MCF 10A (cell line): ENCODE data around the gene SH3RF1. TPM values are rescaled to one million over a fixed set of nuclear protein-coding genes. Genes with fewer than 3 reads are reported as not detected.

Experiments used
- BruUV-seq: library from RNA; stranded (reverse); fragments of 400-500 nt; replicated peaks from 2 replicates; lab custom pipeline; 2021; lab: Mats Ljungman, UMichigan
- CTCF ChIA-PET: fragments of 300-600 bp; sonication (Branson Sonifier 250); formaldehyde crosslinking; extraction: SDS; loops from one replicate; lab custom pipeline; 2021; ENCODE audit warnings: antibody characterized with exemption, inconsistent platforms; lab: Yijun Ruan, JAX
- POLR2A ChIA-PET: fragments of 300-600, 350-650 bp; sonication (Branson Sonifier 250); formaldehyde crosslinking; extraction: SDS; loops from one replicate; lab custom pipeline; 2020; ENCODE audit warnings: antibody characterized with exemption, inconsistent platforms; lab: Yijun Ruan, JAX
- DNase-seq: peaks from one replicate; pipeline ENCODE4 v3.0.0-alpha.2; 2018; ENCODE audit not compliant: unreplicated experiment
- H3K27ac Mint-ChIP-seq: one replicate; pipeline ENCODE4 v1.8.0; 2022; ENCODE audit warnings: mild to moderate bottlenecking, low read depth, mixed read lengths; ENCODE audit not compliant: unreplicated experiment
- H3K27me3 Mint-ChIP-seq: one replicate; pipeline ENCODE4 v1.8.0; 2022; ENCODE audit warnings: mixed read lengths; ENCODE audit not compliant: insufficient read depth, unreplicated experiment
- H3K36me3 Mint-ChIP-seq: one replicate; pipeline ENCODE4 v1.8.0; 2022; ENCODE audit warnings: mild to moderate bottlenecking, moderate library complexity, mixed read lengths; ENCODE audit not compliant: insufficient read depth, unreplicated experiment
- H3K4me1 Mint-ChIP-seq: one replicate; pipeline ENCODE4 v1.8.0; 2022; ENCODE audit warnings: mixed read lengths; ENCODE audit not compliant: insufficient read depth, unreplicated experiment
- H3K4me3 Mint-ChIP-seq: one replicate; pipeline ENCODE4 v1.8.0; 2022; ENCODE audit warnings: mild to moderate bottlenecking, moderate library complexity, mixed read lengths; ENCODE audit not compliant: unreplicated experiment
- H3K9me3 Mint-ChIP-seq: one replicate; pipeline ENCODE4 v1.8.0; 2022; ENCODE audit warnings: mixed read lengths; ENCODE audit not compliant: unreplicated experiment
- CTCF ChIP-seq: fragments of 200-600 bp; IDR thresholded peaks from one replicate; pipeline ENCODE4 v1.8.0; 2022; ENCODE audit warnings: antibody characterized with exemption, mild to moderate bottlenecking; ENCODE audit not compliant: unreplicated experiment
- intact Hi-C: fragments of 100-400 bp; cut with micrococcal nuclease; formaldehyde crosslinking; loops from 2 replicates; pipeline ENCODE4 v1.14.1; 2022
- total RNA-seq: library from RNA; stranded (reverse); gene quantifications from 2 replicates; pipeline ENCODE4 v1.2.3, GENCODE V29; 2022

SH3RF1 gene
- total RNA-seq, 1 experiment from 2014 or later, result 17.4 TPM

GRCh38 chr4:169266661-169267060, 4.1 kb downstream of the SH3RF1 start:
- H3K4me3 Mint-ChIP-seq, result no peak overlapping the region
- H3K4me1 Mint-ChIP-seq, result peaks cover 28% of the 10 kb centered on the region
- H3K36me3 Mint-ChIP-seq, result peaks cover 6% of the 10 kb centered on the region
- H3K27me3 Mint-ChIP-seq, result no peaks in the 10 kb centered on the region
- POLR2A ChIA-PET, result interaction anchor here (0.5 to 5.1 kb wide), 6 partner anchors 11 to 1128 kb away, joined by 3 to 37 read pairs (median 4); no protein-coding TSS in a partner anchor
- DNase-seq, result no peak
- no peak for TF ChIP-seq CTCF
- CTCF ChIA-PET, result interaction anchor here (1.2 to 1.3 kb wide), 2 partner anchors 10 to 219 kb away, joined by 3 to 5 read pairs; no protein-coding TSS in a partner anchor
- peak overlapping the region; percentile 42 for H3K27ac Mint-ChIP-seq
- peaks cover 7% of the 10 kb centered on the region for H3K9me3 Mint-ChIP-seq
- intact Hi-C loops, result no loop called here
- no TSS peak for BruUV-seq

GRCh38 chr4:169266081-169266480, 4.7 kb downstream of the SH3RF1 start:
- TF ChIP-seq CTCF, result no peak
- ChIA-PET POLR2A (interaction anchor here (1.2 to 1.6 kb wide), 3 partner anchors 10 to 28 kb away, joined by 3 to 6 read pairs (median 3); no protein-coding TSS in a partner anchor), CTCF (interaction anchor here (0.6 to 1.2 kb wide), 4 partner anchors 9 to 577 kb away, joined by 4 to 5 read pairs (median 4); no protein-coding TSS in a partner anchor)
- no peak for DNase-seq
- H3K27me3 Mint-ChIP-seq, result no peaks in the 10 kb centered on the region
- peaks cover 6% of the 10 kb centered on the region for H3K36me3 Mint-ChIP-seq
- peaks cover 7% of the 10 kb centered on the region for H3K9me3 Mint-ChIP-seq
- BruUV-seq, result no TSS peak
- no peak overlapping the region for H3K4me3 Mint-ChIP-seq
- intact Hi-C loops, result no loop called here
- H3K27ac Mint-ChIP-seq, result no peak overlapping the region
- H3K4me1 Mint-ChIP-seq, result peaks cover 28% of the 10 kb centered on the region

GRCh38 chr4:169263791-169264392, 6.9 kb downstream of the SH3RF1 start:
- no peak overlapping the region for H3K4me3 Mint-ChIP-seq
- peaks cover 6% of the 10 kb centered on the region for H3K36me3 Mint-ChIP-seq
- no peaks in the 10 kb centered on the region for H3K27me3 Mint-ChIP-seq
- ChIA-PET CTCF (interaction anchor here (1.3 kb wide), 1 partner anchor 30 kb away, joined by 3 read pairs; no protein-coding TSS in a partner anchor), POLR2A (no interaction called here)
- DNase-seq, result no peak
- no TSS peak for BruUV-seq
- H3K9me3 Mint-ChIP-seq, result peaks cover 7% of the 10 kb centered on the region
- intact Hi-C loops, result no loop called here
- TF ChIP-seq CTCF, result no peak
- H3K4me1 Mint-ChIP-seq, result peaks cover 24% of the 10 kb centered on the region
- H3K27ac Mint-ChIP-seq, result no peak overlapping the region

GRCh38 chr4:169260217-169260866, 10.4 kb downstream of the SH3RF1 start:
- no peak for TF ChIP-seq CTCF
- peaks cover 7% of the 10 kb centered on the region for H3K9me3 Mint-ChIP-seq
- DNase-seq, result no peak
- ChIA-PET POLR2A (interaction anchor here (0.9 kb wide), 1 partner anchor 9 kb away, joined by 5 read pairs; no protein-coding TSS in a partner anchor), CTCF (no interaction called here)
- BruUV-seq, result no TSS peak
- H3K4me1 Mint-ChIP-seq, result peaks cover 12% of the 10 kb centered on the region
- H3K27me3 Mint-ChIP-seq, result no peaks in the 10 kb centered on the region
- H3K4me3 Mint-ChIP-seq, result no peak overlapping the region
- intact Hi-C loops, result no loop called here
- no peaks in the 10 kb centered on the region for H3K36me3 Mint-ChIP-seq
- no peak overlapping the region for H3K27ac Mint-ChIP-seq
